Measurements from ENCODE around the gene RBM33. TPM values are rescaled to one million over a fixed set of nuclear protein-coding genes. Genes with fewer than 3 reads are reported as not detected.

The RBM33 gene
- polyA plus RNA-seq, 1 donor (not counting 4 experiments of a cell fraction or from before 2014, with no cell fraction given), result 8.9 TPM

DNA sequence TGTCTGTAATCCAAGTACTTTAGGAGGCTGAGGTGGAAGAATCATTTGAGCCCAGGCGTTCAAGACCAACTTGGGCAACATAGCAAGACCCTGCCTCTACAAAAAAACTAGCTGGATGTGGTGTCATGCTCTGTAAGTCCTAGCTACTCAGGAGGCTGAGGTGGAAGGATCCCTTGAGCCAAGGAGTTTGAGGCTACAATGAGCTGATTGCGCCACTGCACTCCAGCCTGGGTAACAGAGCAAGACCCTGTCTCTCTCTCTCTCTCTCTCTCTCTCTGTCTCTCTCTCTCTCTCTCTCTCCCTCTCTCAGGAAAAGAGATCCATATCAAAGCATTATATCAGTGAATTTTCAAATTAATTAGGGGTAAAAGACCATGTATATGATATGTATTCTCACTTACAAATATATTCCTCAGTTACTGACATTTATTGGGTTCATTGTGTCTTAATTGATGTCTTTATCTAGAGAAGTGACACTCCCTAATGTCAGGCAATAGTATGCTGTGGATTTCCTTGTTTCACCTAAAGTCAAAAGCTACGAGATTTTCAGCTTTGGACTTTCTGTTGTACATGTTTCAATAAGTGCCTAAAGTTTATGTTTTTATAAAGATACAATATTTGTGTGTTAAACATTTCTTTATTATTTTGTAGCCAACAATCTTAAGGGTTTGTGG lies 91.1 kb downstream of the RBM33 start:
- no peak for DNase-seq (ENCODE audit: low read depth, low spot score)
- Histone ChIP-seq H3K4me1 (ENCODE audit: control insufficient read depth, extremely low read depth, insufficient read depth, low read length) (peaks cover 18% of the 10 kb centered on the region), H3K79me2 (ENCODE audit: control insufficient read depth, insufficient read depth, low read length) (peaks cover 11% of the 10 kb centered on the region), H3K9ac (ENCODE audit: control insufficient read depth, extremely low read depth, insufficient read depth, low read length) (no peak overlapping the region), H2AFZ (ENCODE audit: control insufficient read depth, low read length) (no peak overlapping the region), H3K4me2 (ENCODE audit: control insufficient read depth, extremely low read depth, insufficient read depth, low read depth, low read length) (no peak overlapping the region), H3K36me3 (ENCODE audit: control insufficient read depth in 2 of 2, extremely low read depth in 1 of 2, insufficient read depth in 2 of 2, low read length in 2 of 2) (peaks cover 8% of the 10 kb centered on the region in 2 experiments), H3K9me3 (ENCODE audit: control insufficient read depth, low read depth, low read length) (no peaks in the 10 kb centered on the region), H4K20me1 (ENCODE audit: control insufficient read depth, extremely low read depth, insufficient read depth, low read length) (no peaks in the 10 kb centered on the region), H3K4me3 (ENCODE audit: control insufficient read depth in 2 of 3, extremely low read depth in 1 of 3, insufficient read depth in 2 of 3, low read depth in 1 of 3, low read length in 3 of 3) (no peak overlapping the region), H3K27ac (ENCODE audit: control insufficient read depth, insufficient read depth, low read length) (no peak overlapping the region), H3K27me3 (ENCODE audit: control insufficient read depth, extremely low read depth, insufficient read depth, low read length) (no peaks in the 10 kb centered on the region), H3K9me1 (ENCODE audit: control insufficient read depth, extremely low read depth, insufficient read depth, low read length) (peaks cover 5% of the 10 kb centered on the region)
- FAIRE-seq, result no peak
- dilution Hi-C loops (cut with MboI; ENCODE audit: extremely low pct_ligation_motif_present, low sequenced_read_pairs), result loop anchor here (25.0 kb wide), 1 partner anchor 148 kb away; no protein-coding TSS in a partner anchor
- TF ChIP-seq CTCF (optimal IDR thresholded peaks at IDR 0.05 in 1 of 3, IDR thresholded peaks at IDR 0.05 in 1 of 3, conservative IDR thresholded peaks at IDR 0.05 in 1 of 3; ENCODE audit: extremely low read depth in 1 of 3, insufficient read depth in 2 of 3, low read length in 3 of 3), result no peak
- TF ChIP-seq EZH2 (IDR thresholded peaks at IDR 0.05; ENCODE audit: low read length), result no peak

GRCh38 chr7:155737590-155737989 lies 93.1 kb downstream of the RBM33 start:
- Histone ChIP-seq H3K36me3 (ENCODE audit: control insufficient read depth in 2 of 2, extremely low read depth in 1 of 2, insufficient read depth in 2 of 2, low read length in 2 of 2) (peaks cover 6 to 15% of the 10 kb centered on the region in 2 experiments), H3K9ac (ENCODE audit: control insufficient read depth, extremely low read depth, insufficient read depth, low read length) (no peak overlapping the region), H3K27ac (ENCODE audit: control insufficient read depth, insufficient read depth, low read length) (no peak overlapping the region), H3K9me3 (ENCODE audit: control insufficient read depth, low read depth, low read length) (no peaks in the 10 kb centered on the region), H3K4me1 (ENCODE audit: control insufficient read depth, extremely low read depth, insufficient read depth, low read length) (peaks cover 6% of the 10 kb centered on the region), H2AFZ (ENCODE audit: control insufficient read depth, low read length) (no peak overlapping the region), H3K79me2 (ENCODE audit: control insufficient read depth, insufficient read depth, low read length) (peaks cover 11% of the 10 kb centered on the region), H3K4me2 (ENCODE audit: control insufficient read depth, extremely low read depth, insufficient read depth, low read depth, low read length) (no peak overlapping the region), H4K20me1 (ENCODE audit: control insufficient read depth, extremely low read depth, insufficient read depth, low read length) (no peaks in the 10 kb centered on the region), H3K27me3 (ENCODE audit: control insufficient read depth, extremely low read depth, insufficient read depth, low read length) (no peaks in the 10 kb centered on the region), H3K4me3 (ENCODE audit: control insufficient read depth in 2 of 3, extremely low read depth in 1 of 3, insufficient read depth in 2 of 3, low read depth in 1 of 3, low read length in 3 of 3) (no peak overlapping the region), H3K9me1 (ENCODE audit: control insufficient read depth, extremely low read depth, insufficient read depth, low read length) (peaks cover 5% of the 10 kb centered on the region)
- FAIRE-seq (no peak), DNase-seq (ENCODE audit: low read depth, low spot score) (no peak)
- TF ChIP-seq CTCF (optimal IDR thresholded peaks at IDR 0.05 in 1 of 3, IDR thresholded peaks at IDR 0.05 in 1 of 3, conservative IDR thresholded peaks at IDR 0.05 in 1 of 3; ENCODE audit: extremely low read depth in 1 of 3, insufficient read depth in 2 of 3, low read length in 3 of 3) (no peak), EZH2 (IDR thresholded peaks at IDR 0.05; ENCODE audit: low read length) (no peak)
- dilution Hi-C loops (cut with MboI; ENCODE audit: extremely low pct_ligation_motif_present, low sequenced_read_pairs), result loop anchor here (25.0 kb wide), 1 partner anchor 150 kb away; no protein-coding TSS in a partner anchor
